Amygdala (tissue), 56 donors: ENCODE results near the gene ERBB4.
"Not testable (repeated sequence)": the region's sequence is repeated elsewhere in the genome, so short reads cannot be mapped to it uniquely, and the experiment has no call there.

Source experiments
- DNase-seq, 56 donors: peaks; one replicate each; lab custom pipeline; 2025; lab: John Stamatoyannopoulos, UW

The ERBB4 gene

DNA sequence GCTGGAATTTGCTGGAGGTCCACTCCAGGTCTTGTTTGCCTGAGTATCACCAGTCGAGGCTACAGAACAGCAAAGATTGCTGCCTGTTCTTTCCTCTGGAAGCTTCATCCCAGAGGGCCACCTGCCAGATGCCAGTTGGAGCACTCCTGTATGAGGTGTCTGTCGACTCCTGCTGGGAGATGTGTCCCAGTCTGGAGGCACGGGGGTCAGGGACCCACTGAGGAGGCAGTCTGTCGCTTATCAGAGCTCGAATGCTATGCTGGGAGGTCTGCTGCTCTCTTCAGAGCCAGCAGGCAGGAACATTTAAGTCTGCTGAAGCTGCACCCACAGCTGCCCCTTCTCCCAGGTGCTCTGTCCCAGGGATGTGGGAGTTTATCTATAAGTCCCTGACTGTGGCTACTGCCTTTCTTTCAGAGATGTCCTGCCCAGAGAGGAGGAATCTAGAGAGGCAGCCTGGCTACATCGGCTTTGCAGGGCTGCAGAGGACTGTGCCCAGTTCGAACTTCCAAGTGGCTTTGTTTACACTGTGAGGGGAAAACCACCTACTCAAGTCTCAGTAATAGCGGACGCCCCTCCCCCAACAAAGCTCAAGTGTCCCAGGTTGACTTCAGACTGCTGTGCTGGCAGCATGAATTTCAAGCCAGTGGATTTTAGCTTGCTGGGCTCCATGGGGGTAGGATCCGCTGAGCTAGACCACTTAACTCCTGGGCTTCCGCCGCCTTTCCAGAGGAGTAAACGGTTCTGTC, 301.1 kb downstream of the ERBB4 start:
- no peak for DNase-seq

DNA sequence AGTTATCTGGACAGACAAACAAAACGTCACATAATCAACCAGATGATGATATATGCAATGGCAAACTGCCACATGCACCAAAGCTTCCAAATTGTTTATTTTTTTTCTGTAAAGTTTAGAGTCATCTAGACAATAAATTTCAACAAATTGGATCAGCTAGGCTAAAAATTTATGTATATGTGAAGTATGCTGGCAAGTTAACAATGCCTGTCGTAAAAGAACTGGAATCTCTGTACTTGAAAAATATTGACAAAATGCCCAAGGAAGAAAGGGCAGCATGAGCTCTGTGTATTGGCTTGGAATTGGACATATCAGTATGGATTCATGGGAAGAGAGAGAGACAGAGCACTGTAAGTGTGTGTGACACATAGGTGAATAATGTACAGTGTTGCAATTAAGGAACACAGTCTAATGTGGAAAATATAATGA, 309.8 kb downstream of the ERBB4 start:
- DNase-seq: no peak

DNA sequence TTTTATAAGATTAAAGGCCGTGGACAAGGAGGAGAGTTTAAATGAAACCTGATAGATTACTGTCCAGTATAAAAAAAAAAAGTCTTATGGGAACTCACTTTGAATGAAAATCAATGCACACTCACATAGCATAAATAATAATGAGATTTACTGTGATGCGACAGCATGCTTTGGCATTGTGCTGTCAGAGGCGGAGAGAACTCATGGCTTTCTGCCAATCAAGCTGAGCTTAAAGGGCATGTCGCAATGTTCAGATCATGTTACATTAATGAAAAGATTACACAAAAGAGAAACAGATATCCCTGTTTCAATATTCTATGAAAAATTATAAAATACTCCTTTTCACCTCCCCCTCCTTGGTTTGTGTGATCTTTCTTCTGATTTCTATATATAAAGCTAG, 310.8 kb downstream of the ERBB4 start:
- DNase-seq: peak in 3 of 56 donors; percentile 7 to 12 (median 11)

DNA sequence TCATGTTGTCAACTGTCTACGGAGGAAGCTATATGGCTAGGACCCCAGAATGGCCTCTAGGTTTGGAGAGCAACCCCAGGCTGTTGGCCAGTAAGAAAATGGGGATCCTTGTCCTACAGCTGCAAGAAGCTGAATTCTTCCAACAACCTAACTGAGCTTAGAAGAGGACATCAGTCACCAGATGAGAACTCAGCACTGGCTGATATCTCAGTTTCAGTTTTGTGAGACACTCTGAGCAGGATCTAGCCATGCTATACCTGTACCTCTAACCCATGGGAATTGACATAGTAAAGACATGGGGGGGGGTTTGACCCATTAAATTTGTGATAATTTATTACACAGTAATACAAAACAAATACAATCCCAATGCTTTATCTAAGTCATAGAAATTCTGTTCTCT, 312.5 kb downstream of the ERBB4 start:
- DNase-seq: no peak

DNA sequence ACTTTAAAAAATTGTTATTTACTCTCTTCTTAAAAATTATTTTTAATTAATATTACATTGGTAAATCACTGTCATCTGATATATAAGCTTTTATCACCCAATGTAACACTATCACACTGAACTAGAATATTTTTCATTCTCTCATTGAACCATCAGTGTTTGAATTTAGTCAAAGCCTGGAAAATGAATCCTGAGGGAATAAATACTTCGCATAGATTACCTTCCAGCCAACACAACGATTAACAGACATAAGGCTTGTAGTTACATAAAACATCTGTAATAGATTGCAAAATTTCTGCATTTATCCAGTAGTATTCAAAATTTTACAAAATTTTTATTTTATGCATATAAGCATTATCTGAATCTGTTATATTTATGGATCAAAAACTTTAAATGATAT, 314.9 kb downstream of the ERBB4 start:
- DNase-seq: no peak

DNA sequence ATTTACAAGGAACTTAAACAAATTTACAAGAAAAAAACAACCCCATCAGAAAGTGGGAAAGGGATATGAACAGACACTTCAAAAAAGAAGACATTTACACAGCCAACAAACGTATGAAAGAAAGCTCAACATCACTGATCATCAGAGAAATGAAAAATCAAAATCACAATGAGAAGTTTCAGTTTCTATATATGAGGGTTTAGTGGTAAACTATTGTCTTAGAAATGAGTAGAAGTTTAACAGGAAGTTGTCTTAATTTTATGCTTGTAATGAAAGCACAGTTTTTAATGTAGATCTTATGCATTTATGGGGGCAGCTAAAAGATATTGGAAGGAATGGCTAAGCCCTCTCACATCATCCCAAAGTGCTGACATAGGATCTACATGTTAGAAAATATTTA, 325.4 kb downstream of the ERBB4 start:
- no peak for DNase-seq

DNA sequence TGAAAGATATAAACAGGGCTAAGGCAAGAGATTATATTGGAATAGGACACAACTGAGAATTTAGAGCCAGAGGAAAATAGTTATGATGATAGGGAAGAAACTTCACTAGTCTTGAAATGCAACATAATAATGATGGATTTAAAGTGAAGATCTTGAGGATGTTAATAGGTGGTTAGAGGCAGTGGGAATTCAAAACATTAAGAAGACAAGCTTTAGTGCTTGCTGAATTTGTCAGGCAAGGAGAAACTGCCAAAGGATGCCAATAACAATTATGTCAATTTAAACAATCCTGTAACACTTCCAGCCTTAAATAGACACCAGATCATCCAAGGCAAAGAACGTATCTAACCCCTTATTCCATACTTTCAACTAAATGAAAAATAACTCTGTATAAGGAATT, 330.1 kb downstream of the ERBB4 start:
- no peak for DNase-seq

DNA sequence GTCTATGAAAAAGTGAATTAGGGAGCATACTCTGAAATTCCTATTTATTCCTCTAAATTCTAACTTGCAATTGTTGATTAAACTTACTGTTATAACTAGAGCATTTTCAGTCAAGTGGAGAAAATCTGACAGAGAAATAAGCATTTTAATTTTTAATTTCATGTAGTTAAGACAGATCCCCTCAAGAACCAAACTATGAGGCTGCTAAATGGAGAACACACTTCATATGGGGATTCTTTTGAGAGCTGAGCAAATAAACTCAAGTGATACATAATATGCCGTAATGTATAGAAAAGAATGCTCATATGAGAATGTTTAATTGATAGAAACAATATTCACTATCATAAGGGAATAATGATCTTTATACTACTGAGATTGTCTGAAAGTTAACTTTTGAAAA, 340.8 kb downstream of the ERBB4 start:
- no peak for DNase-seq

DNA sequence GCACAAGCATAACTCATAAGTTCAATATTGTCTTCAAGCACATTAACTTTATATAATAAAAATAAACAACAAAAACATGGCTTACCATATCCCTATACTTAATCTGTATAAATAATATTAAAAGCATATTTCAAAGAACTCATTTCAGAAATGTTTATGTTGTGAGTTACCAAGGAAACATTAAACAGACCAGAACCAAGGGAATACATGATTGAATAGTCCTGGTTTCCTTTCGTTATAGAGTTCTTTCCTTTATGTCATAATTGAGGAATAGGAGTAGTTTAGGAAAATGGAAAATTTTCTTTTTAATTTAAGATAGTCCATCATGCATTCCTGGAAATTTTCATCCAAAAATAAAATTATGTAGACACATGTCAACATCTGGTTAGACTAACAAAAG, 343.0 kb downstream of the ERBB4 start:
- no peak for DNase-seq

DNA sequence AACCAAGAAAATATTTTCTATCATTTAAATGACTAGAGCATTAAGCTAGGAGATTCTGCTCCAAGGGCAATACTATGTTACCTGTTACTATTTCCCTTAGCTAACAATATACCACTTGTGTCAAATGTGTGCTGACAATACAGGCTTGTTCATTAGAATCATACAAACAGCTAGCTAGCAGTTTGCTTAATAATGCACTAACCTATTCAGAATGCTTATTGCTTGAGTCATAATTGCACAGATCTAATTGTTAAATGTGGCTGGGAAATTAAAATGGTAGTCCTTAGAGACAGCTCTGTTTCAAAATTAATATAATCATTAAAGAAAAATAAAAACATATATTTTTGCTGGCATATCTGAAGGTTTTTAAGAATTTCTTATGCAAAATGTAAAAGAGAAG, 344.2 kb downstream of the ERBB4 start:
- no peak for DNase-seq

DNA sequence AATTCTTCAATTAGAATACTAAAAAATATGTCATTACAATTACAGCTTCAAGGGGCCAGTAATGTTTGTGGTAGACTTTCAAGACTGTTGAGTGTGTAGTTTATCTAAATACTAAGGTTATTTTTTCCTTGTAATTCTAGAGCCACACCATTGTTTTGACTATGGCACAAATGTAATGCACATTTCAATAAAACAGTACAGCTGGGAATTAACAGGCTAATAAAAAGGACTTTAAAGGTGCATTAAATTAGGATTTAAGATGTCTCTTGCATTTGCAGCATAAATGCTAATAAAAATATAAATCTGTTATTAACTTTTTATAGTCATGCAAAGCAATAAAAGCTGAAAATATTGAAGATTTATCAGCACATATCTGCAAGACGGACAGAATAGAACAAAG, 344.8 kb downstream of the ERBB4 start:
- no peak for DNase-seq

DNA sequence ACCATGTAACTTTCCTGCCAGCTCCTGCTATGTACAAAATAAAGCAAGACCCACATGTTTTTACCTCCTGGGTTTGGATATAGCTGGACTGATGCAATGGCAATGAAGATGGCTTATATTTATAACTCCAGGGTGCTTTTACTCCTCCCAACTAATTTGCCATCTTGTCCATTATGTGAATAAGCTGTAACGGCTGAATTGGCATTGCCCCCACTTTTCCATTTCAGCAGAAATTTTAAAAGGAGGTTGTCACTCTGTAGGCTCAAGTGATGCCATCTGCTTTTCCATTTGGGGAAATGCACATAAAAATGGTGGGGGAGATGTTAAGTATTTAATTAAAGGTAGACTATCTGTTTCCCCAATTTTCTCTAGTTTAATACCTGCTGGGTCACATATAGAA, 345.5 kb downstream of the ERBB4 start:
- DNase-seq: no peak

DNA sequence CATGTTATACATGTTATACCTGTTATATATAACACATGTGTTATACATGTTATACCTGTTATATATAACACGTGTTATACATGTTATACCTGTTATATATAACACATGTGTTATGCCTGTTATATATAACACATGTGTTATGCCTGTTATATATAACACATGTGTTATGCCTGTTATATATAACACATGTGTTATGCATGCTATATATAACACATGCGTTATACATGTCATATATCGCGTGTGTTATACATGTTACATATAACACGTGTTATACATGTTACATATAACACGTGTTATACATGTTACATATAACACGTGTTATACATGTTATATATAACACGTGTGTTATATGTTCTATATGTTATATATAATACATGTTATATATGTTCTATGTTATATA, 347.2 kb downstream of the ERBB4 start:
- DNase-seq: not testable (repeated sequence)

DNA sequence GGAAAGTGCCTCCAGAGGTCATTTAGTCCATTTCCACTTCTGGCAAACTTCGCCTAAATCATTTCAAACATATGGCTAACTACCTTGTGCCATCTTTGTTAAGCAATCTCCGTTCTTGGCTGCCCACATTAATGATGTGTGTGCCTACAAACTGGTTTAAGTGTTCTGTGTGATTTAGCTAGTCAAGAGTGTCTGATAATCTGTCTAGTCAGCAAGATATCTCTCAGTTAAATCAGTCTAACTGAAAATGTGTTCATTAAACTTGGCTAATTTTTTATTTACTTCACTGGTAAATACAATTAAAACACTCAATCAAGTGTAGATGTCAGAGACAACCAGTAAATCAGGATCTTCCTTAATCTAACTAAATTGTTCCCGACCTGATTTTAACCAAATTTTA, 352.4 kb downstream of the ERBB4 start:
- DNase-seq: no peak

DNA sequence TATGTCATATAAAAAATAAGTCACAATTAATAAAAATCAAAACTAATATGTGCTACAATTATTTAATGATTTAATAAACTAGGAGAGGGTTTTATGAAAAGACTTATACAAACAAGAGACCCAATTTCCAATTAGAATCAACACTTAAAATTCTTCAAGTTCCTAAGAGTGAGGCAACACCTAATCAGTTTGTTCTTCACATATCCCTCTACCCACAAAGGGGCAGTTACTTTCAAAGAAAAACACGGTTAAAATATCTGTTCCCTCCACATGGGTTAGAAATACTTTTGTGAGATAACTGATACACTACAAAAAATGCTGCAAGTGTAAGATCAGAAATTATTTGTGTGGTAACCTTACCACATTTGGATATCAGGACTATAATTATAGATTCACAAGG, 357.0 kb downstream of the ERBB4 start:
- no peak for DNase-seq

DNA sequence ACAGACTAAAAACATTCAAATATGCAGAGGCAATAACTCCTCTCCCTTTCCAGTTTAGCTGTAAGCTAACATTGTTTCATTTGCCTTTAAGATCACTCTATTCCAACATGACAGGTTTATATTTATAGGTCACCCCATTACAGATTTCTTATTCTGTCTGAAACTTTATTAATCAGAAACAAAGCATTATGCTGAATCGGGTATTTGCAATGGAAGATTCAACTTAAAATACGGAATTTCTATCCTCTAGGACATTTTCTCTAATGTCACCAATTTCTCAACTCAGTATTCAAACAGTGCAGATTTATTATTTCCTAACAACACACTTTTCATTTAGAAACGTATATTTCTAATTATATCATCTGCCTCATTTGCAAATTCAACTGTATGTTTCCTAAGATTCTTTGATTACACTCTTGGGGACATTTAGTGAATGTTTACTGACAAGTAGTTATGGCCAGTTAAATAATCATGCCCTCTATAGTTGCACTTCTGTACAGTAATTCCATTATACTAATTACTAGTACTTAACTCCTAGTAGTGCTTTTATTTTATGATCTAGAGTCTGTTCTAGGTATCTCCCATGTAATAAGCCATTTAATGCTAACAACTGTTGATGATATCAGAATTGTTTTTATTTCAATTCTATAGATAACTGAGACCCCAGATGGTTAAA, 358.1 kb downstream of the ERBB4 start:
- no peak for DNase-seq

DNA sequence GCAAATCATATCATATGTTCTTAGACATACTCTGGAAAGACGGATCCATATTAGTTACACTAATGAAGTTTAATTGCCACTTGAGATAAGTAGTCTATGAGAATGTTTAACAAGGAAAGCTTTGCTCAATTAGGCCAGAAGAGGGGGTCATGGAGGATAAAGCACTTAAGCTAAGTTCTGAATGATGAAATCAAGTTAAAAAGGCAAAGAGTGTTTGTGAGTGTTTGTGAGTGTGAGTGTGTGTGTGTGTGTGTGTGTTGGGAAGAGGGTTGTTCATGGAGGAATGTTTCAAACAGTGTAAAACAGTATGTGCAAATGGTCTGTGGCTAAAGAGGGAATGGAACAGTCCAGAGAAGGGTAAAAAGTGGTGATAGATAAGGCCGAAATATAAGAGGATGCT, 360.9 kb downstream of the ERBB4 start:
- DNase-seq: no peak

DNA sequence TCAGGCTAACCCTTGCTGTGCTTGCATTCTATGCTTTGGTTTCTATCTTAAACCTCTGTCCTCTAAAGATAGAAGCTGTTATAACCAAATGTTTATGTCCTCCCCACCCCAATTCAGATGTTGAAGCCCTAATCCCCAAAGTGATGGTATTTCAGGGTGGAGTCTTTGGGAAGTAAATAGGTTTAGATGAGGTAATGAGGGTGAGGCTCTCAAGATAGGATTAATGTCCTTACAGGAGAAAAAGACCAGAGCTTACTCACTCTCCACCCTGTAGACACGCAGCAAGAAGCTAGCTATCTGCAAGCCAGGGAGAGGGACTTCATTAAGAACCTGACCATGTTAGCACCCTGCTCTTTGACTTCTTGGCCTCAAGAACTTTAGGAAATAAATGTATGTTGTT, 362.5 kb downstream of the ERBB4 start:
- DNase-seq: no peak

DNA sequence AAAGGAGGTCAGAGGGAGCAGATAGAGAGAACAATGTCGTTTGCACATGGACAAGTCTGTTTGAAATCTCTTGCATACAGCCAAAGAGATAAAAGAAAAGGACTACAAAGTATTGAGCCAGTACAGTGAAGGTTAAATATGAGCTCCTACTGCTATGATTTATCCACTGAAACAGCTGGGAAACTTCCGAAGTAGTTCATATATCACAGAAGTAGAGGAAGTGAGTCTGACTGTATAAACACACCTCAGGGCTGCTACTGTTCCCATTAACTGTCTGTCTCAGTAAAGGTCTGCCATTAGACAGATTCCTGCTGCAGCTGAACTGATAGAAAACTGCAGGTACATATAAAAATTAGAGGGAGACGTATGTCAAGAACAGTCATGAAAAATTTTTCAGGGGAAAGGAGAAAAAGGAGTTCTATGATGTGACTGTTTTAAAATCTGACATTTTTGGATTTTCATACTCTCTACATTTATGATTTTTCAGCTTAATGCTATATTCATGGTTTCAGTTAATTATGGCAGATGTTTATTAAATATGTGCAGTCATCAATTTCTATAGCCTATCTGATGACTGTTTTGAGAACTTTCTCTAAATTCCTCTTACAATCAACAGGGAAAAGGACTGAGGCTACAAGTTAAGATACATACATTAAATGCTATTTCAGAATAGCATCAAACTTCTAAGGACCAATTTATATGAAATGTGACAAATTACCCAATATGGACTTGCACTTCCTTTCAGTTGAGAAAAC, 364.7 kb downstream of the ERBB4 start:
- DNase-seq: no peak

DNA sequence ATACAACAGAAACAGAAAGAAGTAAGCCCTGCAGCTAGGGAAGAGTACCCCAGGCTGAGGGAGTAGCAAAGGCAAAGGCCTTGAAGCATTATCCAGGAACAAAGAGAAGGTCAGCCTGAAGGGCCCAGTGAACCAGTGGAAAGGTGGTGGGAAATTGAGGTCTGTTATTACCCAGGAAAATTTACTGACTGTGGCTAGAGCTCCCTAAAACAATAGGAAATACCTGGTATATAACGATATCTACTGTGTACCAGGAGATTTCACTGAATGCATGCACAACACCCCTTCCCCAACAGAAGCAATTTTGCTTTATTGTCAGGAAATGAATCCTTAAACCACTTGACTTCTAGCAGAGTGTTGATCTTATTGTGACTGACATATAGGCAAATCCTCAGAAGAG, 365.3 kb downstream of the ERBB4 start:
- no peak for DNase-seq

DNA sequence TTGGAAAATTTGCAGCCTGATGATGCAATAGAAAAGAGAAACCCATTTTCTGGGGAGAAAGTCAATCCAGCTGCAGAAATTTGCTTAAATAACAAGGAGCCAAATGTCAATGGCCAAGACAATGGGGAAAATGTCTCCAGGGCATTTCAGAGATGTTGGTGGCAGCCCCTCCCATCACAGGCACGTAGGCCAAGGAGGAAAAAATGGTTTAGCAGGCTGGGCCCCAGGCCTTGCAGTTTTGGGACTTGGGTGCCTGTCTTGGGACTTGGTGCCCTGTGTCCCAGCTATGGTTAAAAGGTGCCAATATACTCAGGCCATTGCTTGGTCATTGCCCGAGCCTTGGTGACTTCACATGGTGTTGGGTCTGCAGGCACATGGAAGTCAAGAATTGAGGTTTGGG, 368.2 kb downstream of the ERBB4 start:
- no peak for DNase-seq

DNA sequence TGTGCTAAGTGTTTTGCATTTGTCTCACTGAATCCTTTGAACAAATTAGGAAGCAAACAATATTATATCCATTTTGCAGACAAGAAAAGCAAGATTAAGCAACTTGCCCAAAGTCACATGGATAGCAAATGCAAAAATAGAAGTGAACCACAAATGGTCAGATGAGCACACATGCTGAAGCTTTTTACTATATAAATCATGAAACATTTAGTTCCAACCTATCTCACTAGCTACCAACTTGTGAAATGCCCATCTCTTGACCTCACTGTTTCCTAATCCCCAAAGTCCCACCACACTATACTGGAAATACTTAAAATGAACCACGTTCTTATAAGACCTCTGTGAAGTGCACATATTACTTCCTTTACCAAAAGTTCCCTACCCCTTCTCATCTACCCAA, 380.5 kb downstream of the ERBB4 start:
- DNase-seq: no peak
